HCT116 (cell line): ENCODE results near the gene KRTAP12-2. TPM values are rescaled to one million over a fixed set of nuclear protein-coding genes. Genes with fewer than 3 reads are reported as not detected.

Experiments
- ATAC-seq: fragments of 200-7000 bp; cut with Tn5 transposase; 2 replicates; pipeline ENCODE4 v1.9.1; 2020; ENCODE audit warnings: mild to moderate bottlenecking, moderate library complexity
- BruUV-seq: library from RNA; stranded (reverse); fragments of 400-500 nt; replicated peaks from 2 replicates; lab custom pipeline; 2021; lab: Mats Ljungman, UMichigan
- CTCF ChIA-PET: fragments of 300-600 bp; sonication (Branson Sonifier 250); formaldehyde crosslinking; loops from one replicate; lab custom pipeline; 2021; ENCODE audit warnings: antibody characterized with exemption; lab: Charles Lee
- POLR2A ChIA-PET: fragments of 300-600, 350-600 bp; sonication (Branson Sonifier 250); formaldehyde crosslinking; loops from one replicate; lab custom pipeline; 2021; ENCODE audit warnings: antibody characterized with exemption; lab: Charles Lee
- RAD21 ChIA-PET, 2 experiments: fragments of 300-600 bp; sonication (Branson Sonifier 250); formaldehyde crosslinking; loops; one replicate each; lab custom pipeline; 2023; ENCODE audit warnings: low total read pairs in 2 of 2; ENCODE audit not compliant: uncharacterized antibody in 2 of 2, unreplicated experiment in 2 of 2, low non-redundant PET in 1 of 2; lab: Charles Lee
- DNase-seq: peaks from one replicate; pipeline ENCODE4 v3.0.0-alpha.2; 2010; ENCODE audit warnings: low read depth, low spot score
- H2AFZ ChIP-seq: fragments of 200-600 bp; shearing (Covaris generic), sonication (generic); 2 replicates; pipeline ENCODE4 v1.6.1; 2017; ENCODE audit warnings: low read depth, mixed run types, mixed read lengths, antibody characterized with exemption, low read length; ENCODE audit not compliant: poor library complexity, severe bottlenecking
- H3K27ac ChIP-seq: 2 replicates; pipeline ENCODE4 v1.5.1; 2012; ENCODE audit warnings: low read depth, low read length
- H3K27me3 ChIP-seq: fragments of 200-600 bp; sonication (generic); 2 replicates; pipeline ENCODE4 v1.6.1; 2016; ENCODE audit warnings: mixed run types, low read length, mixed read lengths; ENCODE audit not compliant: insufficient read depth
- H3K36me3 ChIP-seq, 2 experiments: fragments of 200-500 bp in 1 of 2; fragments of 200-600 bp in 1 of 2; sonication (Bioruptor generic) in 1 of 2; sonication (generic) in 1 of 2; 2 replicates each; pipeline versions ENCODE4 v1.5.1 to v1.6.1; 2014 to 2016; ENCODE audit warnings: low read length in 2 of 2, inconsistent platforms in 1 of 2, mixed read lengths in 1 of 2, mixed run types in 1 of 2; ENCODE audit not compliant: insufficient read depth in 2 of 2, control insufficient read depth in 1 of 2
- H3K4me1 ChIP-seq, 2 experiments: fragments of 200-600 bp in 1 of 2; sonication (generic) in 1 of 2; 2 replicates each; pipeline versions ENCODE4 v1.5.1 to v1.6.1; 2012 to 2017; ENCODE audit warnings: low read length in 2 of 2, inconsistent platforms in 1 of 2, mild to moderate bottlenecking in 1 of 2, mixed read lengths in 1 of 2, mixed run types in 1 of 2, moderate library complexity in 1 of 2; ENCODE audit not compliant: insufficient read depth in 2 of 2, control insufficient read depth in 1 of 2
- H3K4me2 ChIP-seq: fragments of 200-600 bp; sonication (generic); 2 replicates; pipeline ENCODE4 v1.6.1; 2017; ENCODE audit warnings: mixed run types, low read length, mixed read lengths
- H3K4me3 ChIP-seq, 2 experiments: fragments of 200-600 bp in 1 of 2; sonication (generic) in 1 of 2; replicated peaks in 1 of 2; 2 replicates each; pipeline ENCODE4 v1.5.1; 2011 to 2016; ENCODE audit warnings: low read length in 2 of 2, control low read depth in 1 of 2, low read depth in 1 of 2, mild to moderate bottlenecking in 1 of 2, mixed read lengths in 1 of 2, mixed run types in 1 of 2
- H3K79me2 ChIP-seq: fragments of 200-600 bp; sonication (generic); 2 replicates; pipeline ENCODE4 v1.6.1; 2017; ENCODE audit warnings: mild to moderate bottlenecking, mixed run types, low read length, moderate library complexity, mixed read lengths; ENCODE audit not compliant: insufficient read depth
- H3K9ac ChIP-seq: fragments of 200-600 bp; sonication (generic); 2 replicates; pipeline ENCODE4 v1.6.1; 2016; ENCODE audit warnings: low read length, mixed read lengths
- H3K9me2 ChIP-seq: fragments of 200-600 bp; sonication (generic), shearing (Covaris generic); 2 replicates; pipeline ENCODE4 v1.6.1; 2017; ENCODE audit warnings: mixed run types, mild to moderate bottlenecking, moderate library complexity; ENCODE audit not compliant: insufficient read depth
- H3K9me3 ChIP-seq, 2 experiments: fragments of 200-500 bp in 1 of 2; fragments of 200-600 bp in 1 of 2; sonication (Bioruptor generic) in 1 of 2; sonication (generic) in 1 of 2; 2 replicates each; pipeline ENCODE4 v1.6.1; 2014 to 2017; ENCODE audit warnings: low read length in 2 of 2, mixed read lengths in 2 of 2, inconsistent platforms in 1 of 2, low read depth in 1 of 2, mild to moderate bottlenecking in 1 of 2, mixed run types in 1 of 2, moderate library complexity in 1 of 2; ENCODE audit not compliant: control insufficient read depth in 1 of 2, insufficient read depth in 1 of 2
- H4K20me1 ChIP-seq: fragments of 200-600 bp; sonication (generic), shearing (Covaris generic); 2 replicates; pipeline ENCODE4 v1.6.1; 2017; ENCODE audit warnings: mixed run types, mild to moderate bottlenecking, moderate library complexity; ENCODE audit not compliant: insufficient read depth
- CBX3 ChIP-seq: IDR thresholded peaks from 2 replicates; pipeline ENCODE4 v1.6.1; 2012; ENCODE audit warnings: low read depth
- CEBPB ChIP-seq: IDR thresholded peaks from 2 replicates; pipeline ENCODE4 v1.6.1; 2012; ENCODE audit warnings: low read depth
- EGR1 ChIP-seq: IDR thresholded peaks from 2 replicates; pipeline ENCODE4 v1.6.1; 2012; ENCODE audit warnings: low read depth
- ELF1 ChIP-seq: IDR thresholded peaks from 2 replicates; pipeline ENCODE4 v1.6.1; 2012; ENCODE audit warnings: low read depth, borderline replicate concordance
- EZH2phosphoT487 ChIP-seq: fragments of 200-600 bp; IDR thresholded peaks from 2 replicates; pipeline ENCODE4 v1.6.1; 2018; ENCODE audit warnings: antibody characterized with exemption, borderline replicate concordance
- FOSL1 ChIP-seq: IDR thresholded peaks from 2 replicates; pipeline ENCODE4 v1.6.1; 2012; ENCODE audit warnings: low read depth
- JUND ChIP-seq: IDR thresholded peaks from 2 replicates; pipeline ENCODE4 v1.6.1; 2012
- POLR2A ChIP-seq: IDR thresholded peaks from 2 replicates; pipeline ENCODE4 v1.7.0; 2011; ENCODE audit warnings: borderline replicate concordance; ENCODE audit not compliant: insufficient read depth, insufficient read length; ENCODE audit errors: extremely low read depth
- SIN3A ChIP-seq: IDR thresholded peaks from 2 replicates; pipeline ENCODE4 v1.6.1; 2012; ENCODE audit warnings: low read depth
- SP1 ChIP-seq: IDR thresholded peaks from 2 replicates; pipeline ENCODE4 v1.6.1; 2012; ENCODE audit warnings: low read depth
- SRF ChIP-seq: IDR thresholded peaks from 2 replicates; pipeline ENCODE4 v1.6.1; 2012; ENCODE audit warnings: low read depth
- TCF7L2 ChIP-seq: IDR thresholded peaks from 2 replicates; pipeline ENCODE4 v1.7.0; 2011; ENCODE audit warnings: borderline replicate concordance, inconsistent platforms; ENCODE audit not compliant: insufficient read depth, insufficient read length; ENCODE audit errors: extremely low read depth
- YY1 ChIP-seq: IDR thresholded peaks from 2 replicates; pipeline ENCODE4 v1.6.1; 2011; ENCODE audit warnings: low read length, low read depth, moderate library complexity, mild to moderate bottlenecking; ENCODE audit not compliant: insufficient replicate concordance; ENCODE audit errors: extremely low read depth
- intact Hi-C: fragments of 100-400 bp; cut with micrococcal nuclease; formaldehyde crosslinking; loops from 2 replicates; pipeline ENCODE4 v1.10.0; 2022
- total RNA-seq: library from RNA; stranded (reverse); gene quantifications from one replicate; pipeline ENCODE4 v1.2.1, GENCODE V29; 2021; ENCODE audit not compliant: unreplicated experiment
- TF ChIP-seq, protein P1 (sequence below): IDR thresholded peaks from 2 replicates; pipeline ENCODE4 v1.6.1; 2012
- TF ChIP-seq, protein P2 (sequence below): IDR thresholded peaks from 2 replicates; pipeline ENCODE4 v1.6.1; 2012; ENCODE audit warnings: low read depth
- TF ChIP-seq, protein P3 (sequence below): IDR thresholded peaks from 2 replicates; pipeline ENCODE4 v1.6.1; 2011; ENCODE audit warnings: mild to moderate bottlenecking, low read length, moderate library complexity; ENCODE audit not compliant: insufficient replicate concordance; ENCODE audit errors: extremely low read depth

Gene KRTAP12-2
- total RNA-seq, 1 experiment from 2014 or later: not detected

DNA sequence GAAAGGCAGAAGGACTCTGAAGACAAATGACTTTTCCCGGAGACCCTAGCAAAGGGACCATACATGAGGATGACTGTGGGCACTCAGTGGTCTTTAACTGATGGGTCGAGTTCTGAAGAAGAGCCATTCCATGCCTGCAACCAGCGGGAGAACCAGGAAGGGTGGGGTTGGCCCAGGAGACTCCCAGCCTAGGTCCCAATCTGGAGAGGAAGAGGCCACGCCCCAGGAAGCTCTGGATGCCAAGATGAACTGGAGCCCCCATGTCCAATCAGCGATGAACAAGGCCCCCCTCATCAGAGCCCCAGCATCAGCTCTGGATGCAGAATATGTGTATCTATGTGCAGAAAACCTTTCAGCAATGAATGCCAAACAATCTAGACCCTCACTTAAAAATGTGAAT, 26.0 kb downstream of the KRTAP12-2 start:
- Histone ChIP-seq H3K9me2 (no peaks in the 10 kb centered on the region), H3K36me3 (no peaks in the 10 kb centered on the region), H2AFZ (no peak overlapping the region), H3K79me2 (no peaks in the 10 kb centered on the region), H4K20me1 (no peaks in the 10 kb centered on the region), H3K9ac (no peak overlapping the region), H3K4me1 (no peaks in the 10 kb centered on the region), H3K27ac (no peak overlapping the region), H3K4me2 (no peak overlapping the region), H3K9me3 (peaks cover 6 to 17% of the 10 kb centered on the region in 2 experiments; a peak in 2 of 4 replicates), H3K4me3 (no peak overlapping the region), H3K27me3 (peaks cover 6% of the 10 kb centered on the region; the same call in 1 of the 2 replicates)
- POLR2A ChIA-PET: no interaction called here
- TF ChIP-seq, protein P1, sequence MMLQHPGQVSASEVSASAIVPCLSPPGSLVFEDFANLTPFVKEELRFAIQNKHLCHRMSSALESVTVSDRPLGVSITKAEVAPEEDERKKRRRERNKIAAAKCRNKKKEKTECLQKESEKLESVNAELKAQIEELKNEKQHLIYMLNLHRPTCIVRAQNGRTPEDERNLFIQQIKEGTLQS: no peak
- TF ChIP-seq CEBPB: no peak
- no peak for TF ChIP-seq YY1
- TF ChIP-seq EGR1: no peak
- TF ChIP-seq SRF: no peak
- no peak for TF ChIP-seq TCF7L2
- TF ChIP-seq, protein P2, sequence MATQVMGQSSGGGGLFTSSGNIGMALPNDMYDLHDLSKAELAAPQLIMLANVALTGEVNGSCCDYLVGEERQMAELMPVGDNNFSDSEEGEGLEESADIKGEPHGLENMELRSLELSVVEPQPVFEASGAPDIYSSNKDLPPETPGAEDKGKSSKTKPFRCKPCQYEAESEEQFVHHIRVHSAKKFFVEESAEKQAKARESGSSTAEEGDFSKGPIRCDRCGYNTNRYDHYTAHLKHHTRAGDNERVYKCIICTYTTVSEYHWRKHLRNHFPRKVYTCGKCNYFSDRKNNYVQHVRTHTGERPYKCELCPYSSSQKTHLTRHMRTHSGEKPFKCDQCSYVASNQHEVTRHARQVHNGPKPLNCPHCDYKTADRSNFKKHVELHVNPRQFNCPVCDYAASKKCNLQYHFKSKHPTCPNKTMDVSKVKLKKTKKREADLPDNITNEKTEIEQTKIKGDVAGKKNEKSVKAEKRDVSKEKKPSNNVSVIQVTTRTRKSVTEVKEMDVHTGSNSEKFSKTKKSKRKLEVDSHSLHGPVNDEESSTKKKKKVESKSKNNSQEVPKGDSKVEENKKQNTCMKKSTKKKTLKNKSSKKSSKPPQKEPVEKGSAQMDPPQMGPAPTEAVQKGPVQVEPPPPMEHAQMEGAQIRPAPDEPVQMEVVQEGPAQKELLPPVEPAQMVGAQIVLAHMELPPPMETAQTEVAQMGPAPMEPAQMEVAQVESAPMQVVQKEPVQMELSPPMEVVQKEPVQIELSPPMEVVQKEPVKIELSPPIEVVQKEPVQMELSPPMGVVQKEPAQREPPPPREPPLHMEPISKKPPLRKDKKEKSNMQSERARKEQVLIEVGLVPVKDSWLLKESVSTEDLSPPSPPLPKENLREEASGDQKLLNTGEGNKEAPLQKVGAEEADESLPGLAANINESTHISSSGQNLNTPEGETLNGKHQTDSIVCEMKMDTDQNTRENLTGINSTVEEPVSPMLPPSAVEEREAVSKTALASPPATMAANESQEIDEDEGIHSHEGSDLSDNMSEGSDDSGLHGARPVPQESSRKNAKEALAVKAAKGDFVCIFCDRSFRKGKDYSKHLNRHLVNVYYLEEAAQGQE: no peak
- TF ChIP-seq FOSL1: no peak
- no peak for TF ChIP-seq SIN3A
- no peak for TF ChIP-seq POLR2A
- TF ChIP-seq ELF1: no peak
- no peak for TF ChIP-seq JUND
- TF ChIP-seq CBX3: no peak
- TF ChIP-seq EZH2phosphoT487: no peak
- TF ChIP-seq SP1: no peak
- TF ChIP-seq, protein P3, sequence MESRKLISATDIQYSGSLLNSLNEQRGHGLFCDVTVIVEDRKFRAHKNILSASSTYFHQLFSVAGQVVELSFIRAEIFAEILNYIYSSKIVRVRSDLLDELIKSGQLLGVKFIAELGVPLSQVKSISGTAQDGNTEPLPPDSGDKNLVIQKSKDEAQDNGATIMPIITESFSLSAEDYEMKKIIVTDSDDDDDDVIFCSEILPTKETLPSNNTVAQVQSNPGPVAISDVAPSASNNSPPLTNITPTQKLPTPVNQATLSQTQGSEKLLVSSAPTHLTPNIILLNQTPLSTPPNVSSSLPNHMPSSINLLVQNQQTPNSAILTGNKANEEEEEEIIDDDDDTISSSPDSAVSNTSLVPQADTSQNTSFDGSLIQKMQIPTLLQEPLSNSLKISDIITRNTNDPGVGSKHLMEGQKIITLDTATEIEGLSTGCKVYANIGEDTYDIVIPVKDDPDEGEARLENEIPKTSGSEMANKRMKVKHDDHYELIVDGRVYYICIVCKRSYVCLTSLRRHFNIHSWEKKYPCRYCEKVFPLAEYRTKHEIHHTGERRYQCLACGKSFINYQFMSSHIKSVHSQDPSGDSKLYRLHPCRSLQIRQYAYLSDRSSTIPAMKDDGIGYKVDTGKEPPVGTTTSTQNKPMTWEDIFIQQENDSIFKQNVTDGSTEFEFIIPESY: no peak
- ATAC-seq (no peak), DNase-seq (no peak)
- CTCF ChIA-PET: no interaction called here
- intact Hi-C loops: no loop called here
- BruUV-seq: no TSS peak
- RAD21 ChIA-PET: no interaction called here
